NT2/D1 (cell line): ENCODE data around the gene RASSF6.

Experiments
- DNase-seq: peaks from one replicate; pipeline ENCODE4 v3.0.0-alpha.2; 2011; ENCODE audit warnings: low read depth, low spot score
- H3K27me3 ChIP-seq: 2 replicates; pipeline ENCODE4 v1.6.0; 2011; ENCODE audit warnings: mild to moderate bottlenecking; ENCODE audit not compliant: insufficient read length, insufficient read depth
- H3K36me3 ChIP-seq: 2 replicates; pipeline ENCODE4 v1.6.1; 2011; ENCODE audit warnings: mild to moderate bottlenecking, low read length, mixed read lengths; ENCODE audit not compliant: insufficient read depth, insufficient read length
- H3K4me1 ChIP-seq: 2 replicates; pipeline ENCODE4 v1.5.1; 2011; ENCODE audit not compliant: insufficient read depth, insufficient read length
- H3K4me3 ChIP-seq: 2 replicates; pipeline ENCODE4 v1.5.1; 2011; ENCODE audit warnings: low read depth; ENCODE audit not compliant: insufficient read length
- H3K9ac ChIP-seq: 2 replicates; pipeline ENCODE4 v1.6.0; 2011; ENCODE audit warnings: low read depth; ENCODE audit not compliant: insufficient read length
- H3K9me3 ChIP-seq: 2 replicates; pipeline ENCODE4 v1.5.1; 2011; ENCODE audit warnings: mild to moderate bottlenecking, low read length; ENCODE audit not compliant: insufficient read depth
- SUZ12 ChIP-seq: IDR thresholded peaks from 2 replicates; pipeline ENCODE4 v1.6.1; 2011; ENCODE audit not compliant: insufficient read length, insufficient read depth; ENCODE audit errors: extremely low read depth
- YY1 ChIP-seq: IDR thresholded peaks from 2 replicates; pipeline ENCODE4 v1.6.1; 2011; ENCODE audit not compliant: insufficient read length, insufficient read depth
- ZNF274 ChIP-seq: IDR thresholded peaks from 2 replicates; pipeline ENCODE4 v1.6.1; 2011; ENCODE audit warnings: mild to moderate bottlenecking, low read depth, low read length

RASSF6 gene

DNA sequence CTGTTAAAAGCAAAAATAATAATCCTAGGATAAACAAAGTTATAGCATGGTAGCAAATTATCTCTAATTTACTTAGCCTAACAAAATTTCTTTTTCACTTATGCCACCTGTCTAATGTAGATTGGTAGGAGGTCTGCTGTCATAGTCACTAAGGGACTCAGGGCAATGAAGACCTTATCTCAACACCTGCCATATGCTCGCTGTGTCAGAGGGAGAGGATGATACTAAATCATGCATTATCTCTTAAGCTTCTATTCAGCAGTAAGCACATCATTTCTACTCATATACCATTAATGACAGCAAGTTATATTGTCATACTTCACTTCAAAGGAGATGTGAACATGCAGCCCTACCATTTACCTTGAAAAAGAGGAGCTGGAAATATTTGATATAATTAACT is 94.6 kb downstream of the RASSF6 start:
- no peaks in the 10 kb centered on the region for H3K36me3 ChIP-seq
- no peaks in the 10 kb centered on the region for H3K9me3 ChIP-seq
- no peak overlapping the region for H3K9ac ChIP-seq
- H3K4me3 ChIP-seq, result no peak overlapping the region
- H3K27me3 ChIP-seq, result no peaks in the 10 kb centered on the region
- H3K4me1 ChIP-seq, result no peaks in the 10 kb centered on the region
- no peak for TF ChIP-seq YY1
- no peak for TF ChIP-seq ZNF274
- no peak for TF ChIP-seq SUZ12
- no peak for DNase-seq

GRCh38 chr4:73523126-73523525 is 97.1 kb downstream of the RASSF6 start:
- no peak overlapping the region for H3K9ac ChIP-seq
- no peaks in the 10 kb centered on the region for H3K9me3 ChIP-seq
- no peaks in the 10 kb centered on the region for H3K4me1 ChIP-seq
- DNase-seq, result no peak
- no peak overlapping the region for H3K4me3 ChIP-seq
- no peaks in the 10 kb centered on the region for H3K27me3 ChIP-seq
- no peak for TF ChIP-seq SUZ12
- no peaks in the 10 kb centered on the region for H3K36me3 ChIP-seq
